A549 (cell line): ENCODE data around the gene NKAIN2. TPM values are rescaled to one million over a fixed set of nuclear protein-coding genes. Genes with fewer than 3 reads are reported as not detected.
A peak's percentile ranks its signal among the peaks of the same experiment; 100 is the strongest.

Source experiments
- ATAC-seq, 2 experiments: fragments of 200-7000 bp in 1 of 2; fragments of >200 bp in 1 of 2; cut with Nextera tagmentation in 1 of 2; cut with Tn5 transposase in 1 of 2; 3 replicates each; pipeline versions ENCODE4 v1.8.0 to v1.9.1; 2018 to 2020; ENCODE audit warnings: mild to moderate bottlenecking in 1 of 2, moderate library complexity in 1 of 2
- CTCF ChIA-PET: fragments of 300-600 bp; sonication (Branson Sonifier 250); formaldehyde crosslinking; extraction: SDS; loops from one replicate; lab custom pipeline; 2021; ENCODE audit warnings: antibody characterized with exemption, inconsistent platforms; lab: Yijun Ruan, JAX
- POLR2A ChIA-PET: fragments of 350-600 bp; formaldehyde crosslinking; extraction: SDS; loops from one replicate; lab custom pipeline; 2021; ENCODE audit warnings: antibody characterized with exemption, inconsistent platforms; lab: Yijun Ruan, JAX
- DNase-seq, 2 experiments: peaks; one replicate each; pipeline versions ENCODE4 v3.0.0 to v3.0.0-alpha.2; 2011 to 2016; ENCODE audit warnings: low read depth in 1 of 2, low spot score in 1 of 2
- FAIRE-seq: peaks from 2 replicates; lab custom pipeline; 2011; peaks lifted over from hg19 to GRCh38; lab: Jason Lieb, UNC
- H3K27ac ChIP-seq, 2 experiments: fragments of >200 bp; sonication (Bioruptor Twin); formaldehyde crosslinking; 3 replicates each; pipeline ENCODE4 v1.5.1; 2016 to 2017
- H3K4me1 ChIP-seq: fragments of >200 bp; sonication (Bioruptor Twin); formaldehyde crosslinking; 3 replicates; pipeline ENCODE4 v1.6.1; 2016
- H3K4me2 ChIP-seq: fragments of >200 bp; sonication (Bioruptor Twin); formaldehyde crosslinking; 3 replicates; pipeline ENCODE4 v1.6.1; 2016
- H3K4me3 ChIP-seq: fragments of >200 bp; sonication (Bioruptor Twin); formaldehyde crosslinking; 3 replicates; pipeline ENCODE4 v1.5.1; 2016
- H3K9me3 ChIP-seq: fragments of >200 bp; sonication (Bioruptor Twin); formaldehyde crosslinking; 3 replicates; pipeline ENCODE4 v1.6.1; 2016
- CHD4 ChIP-seq: fragments of 200-600 bp; sonication (generic); IDR thresholded peaks from 2 replicates; pipeline ENCODE4 v1.6.1; 2016; ENCODE audit warnings: antibody characterized with exemption, mild to moderate bottlenecking, borderline replicate concordance
- EP300 ChIP-seq, 2 experiments: fragments of >200 bp; sonication (Bioruptor Twin); formaldehyde crosslinking; IDR thresholded peaks; 2 replicates in 1 of 2; 3 replicates in 1 of 2; pipeline ENCODE4 v1.6.1; 2016 to 2017
- FOSB ChIP-seq: fragments of 250-450 bp; sonication (Bioruptor Pico); IDR thresholded peaks from 2 replicates; pipeline ENCODE4 v1.5.0; 2020; ENCODE audit warnings: mild to moderate bottlenecking, moderate library complexity
- FOXS1 ChIP-seq: fragments of 250-450 bp; sonication (Bioruptor Pico); IDR thresholded peaks from 2 replicates; pipeline ENCODE4 v1.5.0; 2020; ENCODE audit warnings: mild to moderate bottlenecking, moderate library complexity
- GATA3 ChIP-seq: IDR thresholded peaks from 2 replicates; pipeline ENCODE4 v1.6.1; 2012; ENCODE audit warnings: borderline replicate concordance
- JUNB ChIP-seq: fragments of >200 bp; sonication (Bioruptor Twin); formaldehyde crosslinking; IDR thresholded peaks from 2 replicates; pipeline ENCODE4 v1.6.1; 2016
- MYC ChIP-seq: IDR thresholded peaks from 2 replicates; pipeline ENCODE4 v1.6.1; 2012; ENCODE audit warnings: mild to moderate bottlenecking, inconsistent platforms, low read length, improper control_type of control experiment, borderline replicate concordance
- POLR2A ChIP-seq: IDR thresholded peaks from 2 replicates; pipeline ENCODE4 v1.6.1; 2012; ENCODE audit warnings: mild to moderate bottlenecking, low read length
- POLR2AphosphoS2 ChIP-seq: conservative IDR thresholded peaks from 2 replicates; pipeline ENCODE4 v1.6.1; 2012; ENCODE audit warnings: low read length, improper control_type of control experiment, inconsistent platforms
- RAD21 ChIP-seq, 2 experiments: fragments of >200 bp in 1 of 2; sonication (Bioruptor Twin) in 1 of 2; formaldehyde crosslinking in 1 of 2; IDR thresholded peaks in 1 of 2; conservative IDR thresholded peaks in 1 of 2; 2 replicates in 1 of 2; 3 replicates in 1 of 2; pipeline ENCODE4 v1.6.1; 2012 to 2018; ENCODE audit warnings: inconsistent platforms in 1 of 2
- RARB ChIP-seq: fragments of 250-450 bp; sonication (Bioruptor Pico); IDR thresholded peaks from 2 replicates; pipeline ENCODE4 v1.8.0; 2021; ENCODE audit warnings: mild to moderate bottlenecking, moderate library complexity
- RCOR1 ChIP-seq: fragments of 150-350 bp; IDR thresholded peaks from 2 replicates; pipeline ENCODE4 v1.6.1; 2014; ENCODE audit warnings: antibody characterized with exemption, low read length, low read depth
- RNF2 ChIP-seq: fragments of 200-600 bp; sonication (generic); IDR thresholded peaks from 2 replicates; pipeline ENCODE4 v1.6.1; 2016; ENCODE audit warnings: low read depth, mild to moderate bottlenecking, antibody characterized with exemption, moderate library complexity, borderline replicate concordance
- TP53 ChIP-seq: fragments of 250-450 bp; sonication (Bioruptor Pico); IDR thresholded peaks from 2 replicates; pipeline ENCODE4 v1.5.0; 2021; ENCODE audit warnings: mild to moderate bottlenecking, moderate library complexity
- ZC3H11A ChIP-seq: fragments of 450-650 bp; IDR thresholded peaks from 2 replicates; pipeline ENCODE4 v1.6.1; 2014; ENCODE audit warnings: antibody characterized with exemption, mild to moderate bottlenecking
- ZFP36 ChIP-seq: fragments of 450-650 bp; IDR thresholded peaks from 2 replicates; pipeline ENCODE4 v1.6.1; 2014; ENCODE audit warnings: borderline replicate concordance; ENCODE audit not compliant: partially characterized antibody
- ZNF302 ChIP-seq: fragments of 250-450 bp; sonication (Bioruptor Pico); IDR thresholded peaks from 2 replicates; pipeline ENCODE4 v1.9.0; 2021; ENCODE audit warnings: inconsistent platforms, mild to moderate bottlenecking, moderate library complexity
- WGBS: methylation state at CpG from one replicate; pipeline ENCODE4 v1.1.6; 2017; ENCODE audit errors: missing lambda C conversion rate; 5-methylcytosine and 5-hydroxymethylcytosine counted together
- polyA minus RNA-seq: library from RNA; depleted of rRNA, polyadenylated mRNA; stranded (reverse); fragments of >200 nt; gene quantifications from 2 replicates; pipeline ENCODE4 v1.2.3, GENCODE V29; 2011; rRNA and poly(A)+ RNA removed
- polyA plus RNA-seq, 4 experiments: library from polyadenylated mRNA; depleted of rRNA in 3 of 4; stranded (reverse); fragments of >200 nt; fragmentation: RNase III in 1 of 4; extraction: RNeasy Plus Mini Kit Qiagen cat#74134 plus additional on column Dnase treatment in 1 of 4; gene quantifications; 2 replicates in 3 of 4; 3 replicates in 1 of 4; pipeline ENCODE4 v1.2.3, GENCODE V29; 2011 to 2017
- TF ChIP-seq, protein P1 (sequence below): fragments of 200-600 bp; sonication (generic); IDR thresholded peaks from 2 replicates; pipeline ENCODE4 v1.6.1; 2016; ENCODE audit warnings: antibody characterized with exemption, mild to moderate bottlenecking, moderate library complexity
- TF ChIP-seq, protein P2 (sequence below): fragments of 450-650 bp; IDR thresholded peaks from 2 replicates; pipeline ENCODE4 v1.6.1; 2014; ENCODE audit warnings: antibody characterized with exemption
- TF ChIP-seq, protein P3 (sequence below): fragments of >200 bp; sonication (Bioruptor Twin); formaldehyde crosslinking; IDR thresholded peaks from 3 replicates; pipeline ENCODE4 v1.6.1; 2016
- TF ChIP-seq, protein P4 (sequence below): IDR thresholded peaks from 2 replicates; pipeline ENCODE4 v1.6.1; 2012
- TF ChIP-seq, protein P5 (sequence below): fragments of >200 bp; sonication (Bioruptor Twin); formaldehyde crosslinking; IDR thresholded peaks from 2 replicates; pipeline ENCODE4 v1.6.1; 2016

The NKAIN2 gene
- polyA plus RNA-seq (2011; rRNA removed) (not detected in 2 replicates), polyA plus RNA-seq (2017; fragmentation: RNase III; extraction: RNeasy Plus Mini Kit Qiagen cat#74134 plus additional on column Dnase treatment) (not detected in 3 replicates), polyA minus RNA-seq (not detected in 2 replicates)
- polyA plus RNA-seq (2012; cell fraction: cytosol; rRNA removed) = not detected in 2 replicates
- polyA plus RNA-seq (2012; cell fraction: nucleus; rRNA removed) = not detected in 2 replicates

DNA sequence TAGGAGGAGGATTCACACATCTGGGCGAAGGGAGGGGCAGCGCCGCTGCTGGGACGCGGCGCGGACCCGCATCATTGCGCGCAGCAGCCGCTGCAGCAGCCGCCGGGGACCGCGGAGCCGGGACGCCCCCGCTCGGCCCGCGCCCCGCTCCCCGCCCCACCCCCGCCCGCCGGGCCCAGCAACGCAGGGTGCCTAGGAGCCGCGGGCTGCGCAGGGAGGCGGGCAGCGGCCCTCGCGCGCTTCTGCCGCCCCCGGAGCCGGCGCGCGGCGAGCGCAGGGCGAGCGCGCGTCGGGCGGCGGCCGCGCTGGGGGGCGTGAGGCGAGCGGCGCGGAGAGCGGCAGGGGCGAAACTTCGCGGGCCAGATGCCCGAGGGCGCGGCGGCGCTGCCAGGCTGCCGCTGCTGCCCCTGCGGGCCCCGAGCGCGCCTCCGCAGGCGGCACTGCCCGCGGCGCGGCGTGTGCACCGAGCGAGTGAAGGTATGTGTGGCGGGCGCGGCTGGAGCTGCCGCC, at the start of gene NKAIN2:
TSS of gene NKAIN2 (plus strand) at position 362 of the 510 bp plus-strand sequence.
- Histone ChIP-seq H3K27ac (no peak within 1 kb of the TSS), H3K4me2 (peak within 1 kb of the TSS; percentile 87), H3K4me1 (no peaks in the 10 kb centered on the region), H3K4me3 (peak within 1 kb of the TSS; percentile 50), H3K9me3 (no peaks in the 10 kb centered on the region)
- ATAC-seq (peak; percentile 49 to 52; a peak in 5 of 6 replicates), FAIRE-seq (no peak), DNase-seq (no peak)
- no peak for TF ChIP-seq GATA3
- no peak for TF ChIP-seq TP53
- no peak for TF ChIP-seq RNF2
- no peak for TF ChIP-seq RARB (CRISPR knock-in tag)
- ChIA-PET CTCF (interaction anchor here (1.3 to 2.5 kb wide), 6 partner anchors 9 to 1051 kb away, joined by 3 to 9 read pairs (median 6); no protein-coding TSS in a partner anchor), POLR2A (no interaction called here)
- no CpG with 5 or more reads among the region's 84 CpGs for WGBS

DNA sequence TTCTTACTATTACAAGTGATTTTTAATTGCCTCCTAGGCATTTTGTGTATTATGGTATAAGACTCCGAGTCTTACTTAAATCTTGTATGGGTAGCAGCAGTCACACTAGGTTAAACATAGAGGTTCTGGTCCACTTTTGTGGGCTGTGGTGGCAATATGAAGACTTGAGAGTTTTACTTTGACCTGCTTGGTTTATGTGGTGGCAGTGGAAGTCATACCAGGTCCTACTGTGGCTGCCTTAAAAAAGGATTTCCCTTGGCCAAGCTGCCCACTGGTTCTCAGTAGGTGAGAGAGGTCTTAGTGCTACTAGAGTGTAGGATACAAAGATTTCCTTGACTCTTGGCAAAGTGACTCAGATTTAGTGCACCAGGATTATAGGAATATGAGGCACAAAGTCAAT, 44.2 kb upstream of the NKAIN2 start:
- Histone ChIP-seq H3K9me3 (no peaks in the 10 kb centered on the region), H3K4me3 (no peak overlapping the region)
- DNase-seq = no peak
- TF ChIP-seq POLR2AphosphoS2 (no peak), MYC (no peak), GATA3 (no peak), RNF2 (no peak), FOSB (CRISPR knock-in tag) (no peak), JUNB (no peak), CHD4 (no peak), ZNF302 (CRISPR knock-in tag) (no peak), EP300 (IDR thresholded peaks at IDR 0.05) (no peak), RAD21 (conservative IDR thresholded peaks at IDR 0.05 in 1 of 2, IDR thresholded peaks at IDR 0.05 in 1 of 2) (no peak), ZC3H11A (no peak), FOXS1 (CRISPR knock-in tag) (no peak), POLR2A (no peak), RCOR1 (no peak), ZFP36 (no peak)
- TF ChIP-seq, protein P1, sequence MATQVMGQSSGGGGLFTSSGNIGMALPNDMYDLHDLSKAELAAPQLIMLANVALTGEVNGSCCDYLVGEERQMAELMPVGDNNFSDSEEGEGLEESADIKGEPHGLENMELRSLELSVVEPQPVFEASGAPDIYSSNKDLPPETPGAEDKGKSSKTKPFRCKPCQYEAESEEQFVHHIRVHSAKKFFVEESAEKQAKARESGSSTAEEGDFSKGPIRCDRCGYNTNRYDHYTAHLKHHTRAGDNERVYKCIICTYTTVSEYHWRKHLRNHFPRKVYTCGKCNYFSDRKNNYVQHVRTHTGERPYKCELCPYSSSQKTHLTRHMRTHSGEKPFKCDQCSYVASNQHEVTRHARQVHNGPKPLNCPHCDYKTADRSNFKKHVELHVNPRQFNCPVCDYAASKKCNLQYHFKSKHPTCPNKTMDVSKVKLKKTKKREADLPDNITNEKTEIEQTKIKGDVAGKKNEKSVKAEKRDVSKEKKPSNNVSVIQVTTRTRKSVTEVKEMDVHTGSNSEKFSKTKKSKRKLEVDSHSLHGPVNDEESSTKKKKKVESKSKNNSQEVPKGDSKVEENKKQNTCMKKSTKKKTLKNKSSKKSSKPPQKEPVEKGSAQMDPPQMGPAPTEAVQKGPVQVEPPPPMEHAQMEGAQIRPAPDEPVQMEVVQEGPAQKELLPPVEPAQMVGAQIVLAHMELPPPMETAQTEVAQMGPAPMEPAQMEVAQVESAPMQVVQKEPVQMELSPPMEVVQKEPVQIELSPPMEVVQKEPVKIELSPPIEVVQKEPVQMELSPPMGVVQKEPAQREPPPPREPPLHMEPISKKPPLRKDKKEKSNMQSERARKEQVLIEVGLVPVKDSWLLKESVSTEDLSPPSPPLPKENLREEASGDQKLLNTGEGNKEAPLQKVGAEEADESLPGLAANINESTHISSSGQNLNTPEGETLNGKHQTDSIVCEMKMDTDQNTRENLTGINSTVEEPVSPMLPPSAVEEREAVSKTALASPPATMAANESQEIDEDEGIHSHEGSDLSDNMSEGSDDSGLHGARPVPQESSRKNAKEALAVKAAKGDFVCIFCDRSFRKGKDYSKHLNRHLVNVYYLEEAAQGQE = no peak
- TF ChIP-seq, protein P2, sequence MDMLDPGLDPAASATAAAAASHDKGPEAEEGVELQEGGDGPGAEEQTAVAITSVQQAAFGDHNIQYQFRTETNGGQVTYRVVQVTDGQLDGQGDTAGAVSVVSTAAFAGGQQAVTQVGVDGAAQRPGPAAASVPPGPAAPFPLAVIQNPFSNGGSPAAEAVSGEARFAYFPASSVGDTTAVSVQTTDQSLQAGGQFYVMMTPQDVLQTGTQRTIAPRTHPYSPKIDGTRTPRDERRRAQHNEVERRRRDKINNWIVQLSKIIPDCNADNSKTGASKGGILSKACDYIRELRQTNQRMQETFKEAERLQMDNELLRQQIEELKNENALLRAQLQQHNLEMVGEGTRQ = no peak
- TF ChIP-seq, protein P3, sequence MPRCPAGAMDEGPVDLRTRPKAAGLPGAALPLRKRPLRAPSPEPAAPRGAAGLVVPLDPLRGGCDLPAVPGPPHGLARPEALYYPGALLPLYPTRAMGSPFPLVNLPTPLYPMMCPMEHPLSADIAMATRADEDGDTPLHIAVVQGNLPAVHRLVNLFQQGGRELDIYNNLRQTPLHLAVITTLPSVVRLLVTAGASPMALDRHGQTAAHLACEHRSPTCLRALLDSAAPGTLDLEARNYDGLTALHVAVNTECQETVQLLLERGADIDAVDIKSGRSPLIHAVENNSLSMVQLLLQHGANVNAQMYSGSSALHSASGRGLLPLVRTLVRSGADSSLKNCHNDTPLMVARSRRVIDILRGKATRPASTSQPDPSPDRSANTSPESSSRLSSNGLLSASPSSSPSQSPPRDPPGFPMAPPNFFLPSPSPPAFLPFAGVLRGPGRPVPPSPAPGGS = no peak
- TF ChIP-seq, protein P4, sequence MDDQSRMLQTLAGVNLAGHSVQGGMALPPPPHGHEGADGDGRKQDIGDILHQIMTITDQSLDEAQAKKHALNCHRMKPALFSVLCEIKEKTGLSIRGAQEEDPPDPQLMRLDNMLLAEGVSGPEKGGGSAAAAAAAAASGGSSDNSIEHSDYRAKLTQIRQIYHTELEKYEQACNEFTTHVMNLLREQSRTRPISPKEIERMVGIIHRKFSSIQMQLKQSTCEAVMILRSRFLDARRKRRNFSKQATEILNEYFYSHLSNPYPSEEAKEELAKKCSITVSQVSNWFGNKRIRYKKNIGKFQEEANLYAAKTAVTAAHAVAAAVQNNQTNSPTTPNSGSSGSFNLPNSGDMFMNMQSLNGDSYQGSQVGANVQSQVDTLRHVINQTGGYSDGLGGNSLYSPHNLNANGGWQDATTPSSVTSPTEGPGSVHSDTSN = no peak
- TF ChIP-seq, protein P5, sequence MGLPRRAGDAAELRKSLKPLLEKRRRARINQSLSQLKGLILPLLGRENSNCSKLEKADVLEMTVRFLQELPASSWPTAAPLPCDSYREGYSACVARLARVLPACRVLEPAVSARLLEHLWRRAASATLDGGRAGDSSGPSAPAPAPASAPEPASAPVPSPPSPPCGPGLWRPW = no peak
- TF ChIP-seq, all 56 proteins: peak for 0
- Histone ChIP-seq H3K4me2 (no peak overlapping the region), H3K27ac (no peak overlapping the region), H3K4me1 (no peaks in the 10 kb centered on the region)
- no peak for FAIRE-seq
- ChIA-PET POLR2A (no interaction called here), CTCF (interaction anchor here (0.6 kb wide), 1 partner anchor 167 kb away, joined by 3 read pairs; no protein-coding TSS in a partner anchor)
- 37% methylated on average over 1 of the region's 1 CpG for WGBS
- ATAC-seq = no peak
